ENCODE measurements around the gene SH2D1A. TPM values are rescaled to one million over a fixed set of nuclear protein-coding genes. Genes with fewer than 3 reads are reported as not detected.

The SH2D1A gene
- total and polyA plus RNA-seq, 2 of the 13 experiments (the other 11 are each of a cell fraction or from before 2014, with no cell fraction given) = not detected

DNA sequence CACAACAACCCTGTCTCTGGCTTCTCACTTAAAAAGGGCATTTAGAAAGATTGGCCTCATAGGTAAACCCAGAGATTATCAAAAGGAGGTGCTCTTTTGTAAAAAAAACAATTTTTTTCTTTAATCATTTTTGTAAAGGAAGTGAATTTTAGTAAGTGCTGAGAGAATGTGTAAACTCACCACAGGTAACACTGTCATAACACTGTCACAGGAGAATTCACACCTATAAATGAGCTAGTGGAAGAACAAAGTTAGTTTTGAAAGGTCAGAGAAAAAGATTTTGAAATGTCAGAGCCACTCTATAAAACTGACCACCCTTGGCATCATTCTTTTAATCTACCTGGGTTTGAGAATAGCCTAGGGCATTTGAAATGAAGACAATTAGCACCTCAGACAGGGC lies 3.3 kb upstream of the SH2D1A start:
- Histone ChIP-seq H3K27ac (ENCODE audit: extremely low read length, insufficient read depth, low read length) (no peak overlapping the region), H3K4me3 (replicated peaks in 1 of 3; ENCODE audit: insufficient read depth in 1 of 3, low read depth in 2 of 3, low read length in 3 of 3) (no peak overlapping the region), H3K9me3 (ENCODE audit: low read length) (no peaks in the 10 kb centered on the region), H3K36me3 (replicated peaks in 1 of 2; ENCODE audit: control insufficient read depth in 1 of 2, insufficient read depth in 2 of 2, low read length in 2 of 2) (no peaks in the 10 kb centered on the region), H4K20me1 (ENCODE audit: insufficient read depth, low read length) (no peaks in the 10 kb centered on the region), H3K4me2 (ENCODE audit: low read depth, low read length) (no peak overlapping the region), H3K9ac (ENCODE audit: insufficient read depth, low read depth, low read length) (no peak overlapping the region), H2AFZ (ENCODE audit: low read length) (no peak overlapping the region), H3K27me3 (ENCODE audit: control insufficient read depth in 1 of 2, insufficient read depth in 2 of 2, low read length in 2 of 2) (no peaks in the 10 kb centered on the region), H3K79me2 (ENCODE audit: insufficient read depth, low read length) (no peaks in the 10 kb centered on the region), H3K4me1 (ENCODE audit: insufficient read depth, low read length) (no peaks in the 10 kb centered on the region)
- no peak for DNase-seq (ENCODE audit: low spot score)
- no peak for FAIRE-seq
- ChIA-PET CTCF (ENCODE audit: low intra/inter-chr PET ratio, low total read pairs) (no interaction called here), POLR2A (no interaction called here)
- BruUV-seq (replicated peaks) = no TSS peak
- no peak for TF ChIP-seq TFDP2 (CRISPR knock-in tag; IDR thresholded peaks at IDR 0.05)
- no peak for TF ChIP-seq KLF13 (CRISPR knock-in tag; IDR thresholded peaks at IDR 0.05)
- no peak for TF ChIP-seq ZNF878 (CRISPR knock-in tag; IDR thresholded peaks at IDR 0.05)
- no peak for TF ChIP-seq ZKSCAN1 (IDR thresholded peaks at IDR 0.05; ENCODE audit: low read length)
- TF ChIP-seq ZNF619 (CRISPR knock-in tag; IDR thresholded peaks at IDR 0.05) = no peak
- TF ChIP-seq, protein P1, sequence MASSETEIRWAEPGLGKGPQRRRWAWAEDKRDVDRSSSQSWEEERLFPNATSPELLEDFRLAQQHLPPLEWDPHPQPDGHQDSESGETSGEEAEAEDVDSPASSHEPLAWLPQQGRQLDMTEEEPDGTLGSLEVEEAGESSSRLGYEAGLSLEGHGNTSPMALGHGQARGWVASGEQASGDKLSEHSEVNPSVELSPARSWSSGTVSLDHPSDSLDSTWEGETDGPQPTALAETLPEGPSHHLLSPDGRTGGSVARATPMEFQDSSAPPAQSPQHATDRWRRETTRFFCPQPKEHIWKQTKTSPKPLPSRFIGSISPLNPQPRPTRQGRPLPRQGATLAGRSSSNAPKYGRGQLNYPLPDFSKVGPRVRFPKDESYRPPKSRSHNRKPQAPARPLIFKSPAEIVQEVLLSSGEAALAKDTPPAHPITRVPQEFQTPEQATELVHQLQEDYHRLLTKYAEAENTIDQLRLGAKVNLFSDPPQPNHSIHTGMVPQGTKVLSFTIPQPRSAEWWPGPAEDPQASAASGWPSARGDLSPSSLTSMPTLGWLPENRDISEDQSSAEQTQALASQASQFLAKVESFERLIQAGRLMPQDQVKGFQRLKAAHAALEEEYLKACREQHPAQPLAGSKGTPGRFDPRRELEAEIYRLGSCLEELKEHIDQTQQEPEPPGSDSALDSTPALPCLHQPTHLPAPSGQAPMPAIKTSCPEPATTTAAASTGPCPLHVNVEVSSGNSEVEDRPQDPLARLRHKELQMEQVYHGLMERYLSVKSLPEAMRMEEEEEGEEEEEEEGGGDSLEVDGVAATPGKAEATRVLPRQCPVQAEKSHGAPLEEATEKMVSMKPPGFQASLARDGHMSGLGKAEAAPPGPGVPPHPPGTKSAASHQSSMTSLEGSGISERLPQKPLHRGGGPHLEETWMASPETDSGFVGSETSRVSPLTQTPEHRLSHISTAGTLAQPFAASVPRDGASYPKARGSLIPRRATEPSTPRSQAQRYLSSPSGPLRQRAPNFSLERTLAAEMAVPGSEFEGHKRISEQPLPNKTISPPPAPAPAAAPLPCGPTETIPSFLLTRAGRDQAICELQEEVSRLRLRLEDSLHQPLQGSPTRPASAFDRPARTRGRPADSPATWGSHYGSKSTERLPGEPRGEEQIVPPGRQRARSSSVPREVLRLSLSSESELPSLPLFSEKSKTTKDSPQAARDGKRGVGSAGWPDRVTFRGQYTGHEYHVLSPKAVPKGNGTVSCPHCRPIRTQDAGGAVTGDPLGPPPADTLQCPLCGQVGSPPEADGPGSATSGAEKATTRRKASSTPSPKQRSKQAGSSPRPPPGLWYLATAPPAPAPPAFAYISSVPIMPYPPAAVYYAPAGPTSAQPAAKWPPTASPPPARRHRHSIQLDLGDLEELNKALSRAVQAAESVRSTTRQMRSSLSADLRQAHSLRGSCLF (CRISPR knock-in tag; IDR thresholded peaks at IDR 0.05; ENCODE audit: borderline replicate concordance) = no peak
- no peak for TF ChIP-seq SMAD9 (CRISPR knock-in tag; IDR thresholded peaks at IDR 0.05)
- no peak for TF ChIP-seq MBD4 (IDR thresholded peaks at IDR 0.05; ENCODE audit: borderline replicate concordance, low read length)
- no peak for TF ChIP-seq ZNF841 (CRISPR knock-in tag; IDR thresholded peaks at IDR 0.05; ENCODE audit: borderline replicate concordance)
- TF ChIP-seq SUZ12 (IDR thresholded peaks at IDR 0.05; ENCODE audit: low read depth, low read length) = no peak
- TF ChIP-seq SIN3A (IDR thresholded peaks at IDR 0.05; ENCODE audit: borderline replicate concordance, low read depth, low read length) = no peak
- TF ChIP-seq, protein P2, sequence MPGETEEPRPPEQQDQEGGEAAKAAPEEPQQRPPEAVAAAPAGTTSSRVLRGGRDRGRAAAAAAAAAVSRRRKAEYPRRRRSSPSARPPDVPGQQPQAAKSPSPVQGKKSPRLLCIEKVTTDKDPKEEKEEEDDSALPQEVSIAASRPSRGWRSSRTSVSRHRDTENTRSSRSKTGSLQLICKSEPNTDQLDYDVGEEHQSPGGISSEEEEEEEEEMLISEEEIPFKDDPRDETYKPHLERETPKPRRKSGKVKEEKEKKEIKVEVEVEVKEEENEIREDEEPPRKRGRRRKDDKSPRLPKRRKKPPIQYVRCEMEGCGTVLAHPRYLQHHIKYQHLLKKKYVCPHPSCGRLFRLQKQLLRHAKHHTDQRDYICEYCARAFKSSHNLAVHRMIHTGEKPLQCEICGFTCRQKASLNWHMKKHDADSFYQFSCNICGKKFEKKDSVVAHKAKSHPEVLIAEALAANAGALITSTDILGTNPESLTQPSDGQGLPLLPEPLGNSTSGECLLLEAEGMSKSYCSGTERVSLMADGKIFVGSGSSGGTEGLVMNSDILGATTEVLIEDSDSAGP (CRISPR knock-in tag; IDR thresholded peaks at IDR 0.05; ENCODE audit: borderline replicate concordance) = no peak
- no peak for TF ChIP-seq SRSF4 (IDR thresholded peaks at IDR 0.05; ENCODE audit: low read depth, low read length, poor library complexity, severe bottlenecking)
- TF ChIP-seq ZNF598 (CRISPR knock-in tag; IDR thresholded peaks at IDR 0.05; ENCODE audit: borderline replicate concordance) = no peak
- no peak for TF ChIP-seq KAT7 (CRISPR knock-in tag; IDR thresholded peaks at IDR 0.05; ENCODE audit: borderline replicate concordance)
- TF ChIP-seq TRIM22 (IDR thresholded peaks at IDR 0.05) = no peak
- intact Hi-C loops (cut with micrococcal nuclease; ENCODE audit: unreplicated experiment) = no loop called here
- no peak for ATAC-seq
- in situ Hi-C loops (cut with HindIII; ENCODE audit: extremely low pct_ligation_motif_present, low pct_unique_long_range_greater_than_20kb) = no loop called here

All from HepG2 (cell line).